SK-N-SH treated with all-trans-retinoic acid at 6 μM for 48 hours (cell line): ENCODE results near the gene RADIL.

Source experiments
- ATAC-seq: fragments of 200-7000 bp; cut with Tn5 transposase; 3 replicates; pipeline ENCODE4 v1.9.1; 2020; ENCODE audit warnings: mild to moderate bottlenecking, moderate library complexity
- ARNTL ChIP-seq: fragments of 450-650 bp; formaldehyde crosslinking; IDR thresholded peaks from 2 replicates; pipeline ENCODE4 v1.5.0; 2020; ENCODE audit warnings: low read depth, mild to moderate bottlenecking, moderate library complexity, borderline replicate concordance
- BACH2 ChIP-seq: fragments of 250-450 bp; sonication (Bioruptor Pico); IDR thresholded peaks from 2 replicates; pipeline ENCODE4 v1.9.0; 2021; ENCODE audit warnings: mild to moderate bottlenecking, borderline replicate concordance
- CSDC2 ChIP-seq: fragments of 250-450 bp; sonication (Bioruptor Pico); IDR thresholded peaks from 2 replicates; pipeline ENCODE4 v1.5.0; 2020; ENCODE audit warnings: mild to moderate bottlenecking, moderate library complexity
- ESRRG ChIP-seq: fragments of 250-450 bp; sonication (Bioruptor Pico); IDR thresholded peaks from 2 replicates; pipeline ENCODE4 v1.6.1; 2021; ENCODE audit warnings: mild to moderate bottlenecking
- GLIS3 ChIP-seq: fragments of 250-450 bp; sonication (Bioruptor Pico); IDR thresholded peaks from 2 replicates; pipeline ENCODE4 v1.5.0; 2020; ENCODE audit warnings: mild to moderate bottlenecking, moderate library complexity
- ISL1 ChIP-seq: fragments of 250-450 bp; sonication (Bioruptor Pico); IDR thresholded peaks from 2 replicates; pipeline ENCODE4 v2.1.2; 2022; ENCODE audit warnings: mild to moderate bottlenecking, moderate library complexity
- OSR1 ChIP-seq: fragments of 250-450 bp; sonication (Bioruptor Pico); IDR thresholded peaks from 2 replicates; pipeline ENCODE4 v1.8.0; 2022; ENCODE audit warnings: moderate library complexity, mild to moderate bottlenecking, inconsistent platforms
- PPARA ChIP-seq: fragments of 250-450 bp; sonication (Bioruptor Pico); IDR thresholded peaks from 2 replicates; pipeline ENCODE4 v1.5.0; 2020; ENCODE audit warnings: mild to moderate bottlenecking, borderline replicate concordance
- RARB ChIP-seq: fragments of 250-450 bp; sonication (Bioruptor Pico); IDR thresholded peaks from 2 replicates; pipeline ENCODE4 v1.8.0; 2021; ENCODE audit warnings: mild to moderate bottlenecking, moderate library complexity
- SNAI2 ChIP-seq: fragments of 250-450 bp; sonication (Bioruptor Pico); IDR thresholded peaks from 2 replicates; pipeline ENCODE4 v1.5.0; 2020; ENCODE audit warnings: mild to moderate bottlenecking, moderate library complexity
- TCF4 ChIP-seq: fragments of 250-450 bp; sonication (Bioruptor Pico); IDR thresholded peaks from 2 replicates; pipeline ENCODE4 v1.8.0; 2021; ENCODE audit warnings: mild to moderate bottlenecking, moderate library complexity, borderline replicate concordance
- TOX ChIP-seq: fragments of 250-450 bp; sonication (Bioruptor Pico); IDR thresholded peaks from 2 replicates; pipeline ENCODE4 v1.8.0; 2021; ENCODE audit warnings: mild to moderate bottlenecking, moderate library complexity, borderline replicate concordance
- ZFP3 ChIP-seq: fragments of 250-450 bp; sonication (Bioruptor Pico); IDR thresholded peaks from 2 replicates; pipeline ENCODE4 v1.5.0; 2020; ENCODE audit warnings: mild to moderate bottlenecking, moderate library complexity
- ZFP30 ChIP-seq: fragments of 450-650 bp; formaldehyde crosslinking; IDR thresholded peaks from 2 replicates; pipeline ENCODE4 v1.5.0; 2022; ENCODE audit warnings: mild to moderate bottlenecking, moderate library complexity
- ZNF565 ChIP-seq: fragments of 450-650 bp; formaldehyde crosslinking; conservative IDR thresholded peaks from 2 replicates; pipeline ENCODE4 v1.5.0; 2020; ENCODE audit warnings: low read depth, mild to moderate bottlenecking, moderate library complexity
- ZNF70 ChIP-seq: fragments of 450-650 bp; formaldehyde crosslinking; IDR thresholded peaks from 2 replicates; pipeline ENCODE4 v1.5.0; 2020; ENCODE audit warnings: mild to moderate bottlenecking, moderate library complexity
- ZNF8 ChIP-seq: fragments of 450-650 bp; formaldehyde crosslinking; IDR thresholded peaks from 2 replicates; pipeline ENCODE4 v1.5.0; 2020; ENCODE audit warnings: mild to moderate bottlenecking, moderate library complexity
- TF ChIP-seq, protein P1 (sequence below): fragments of 250-450 bp; sonication (Bioruptor Pico); IDR thresholded peaks from 2 replicates; pipeline ENCODE4 v1.8.0; 2021; ENCODE audit warnings: low read depth, mild to moderate bottlenecking, moderate library complexity, borderline replicate concordance
- TF ChIP-seq, protein P2 (sequence below): fragments of 250-450 bp; sonication (Bioruptor Pico); IDR thresholded peaks from 2 replicates; pipeline ENCODE4 v1.5.1; 2020; ENCODE audit warnings: low read depth, mild to moderate bottlenecking, moderate library complexity
- TF ChIP-seq, protein P3 (sequence below): fragments of 250-450 bp; sonication (Bioruptor Pico); IDR thresholded peaks from 2 replicates; pipeline ENCODE4 v1.8.0; 2020; ENCODE audit warnings: mild to moderate bottlenecking, moderate library complexity, borderline replicate concordance
- TF ChIP-seq, protein P4 (sequence below): fragments of 250-450 bp; sonication (Bioruptor Pico); IDR thresholded peaks from 2 replicates; pipeline ENCODE4 v1.5.1; 2021; ENCODE audit warnings: mild to moderate bottlenecking, moderate library complexity

Gene RADIL

DNA sequence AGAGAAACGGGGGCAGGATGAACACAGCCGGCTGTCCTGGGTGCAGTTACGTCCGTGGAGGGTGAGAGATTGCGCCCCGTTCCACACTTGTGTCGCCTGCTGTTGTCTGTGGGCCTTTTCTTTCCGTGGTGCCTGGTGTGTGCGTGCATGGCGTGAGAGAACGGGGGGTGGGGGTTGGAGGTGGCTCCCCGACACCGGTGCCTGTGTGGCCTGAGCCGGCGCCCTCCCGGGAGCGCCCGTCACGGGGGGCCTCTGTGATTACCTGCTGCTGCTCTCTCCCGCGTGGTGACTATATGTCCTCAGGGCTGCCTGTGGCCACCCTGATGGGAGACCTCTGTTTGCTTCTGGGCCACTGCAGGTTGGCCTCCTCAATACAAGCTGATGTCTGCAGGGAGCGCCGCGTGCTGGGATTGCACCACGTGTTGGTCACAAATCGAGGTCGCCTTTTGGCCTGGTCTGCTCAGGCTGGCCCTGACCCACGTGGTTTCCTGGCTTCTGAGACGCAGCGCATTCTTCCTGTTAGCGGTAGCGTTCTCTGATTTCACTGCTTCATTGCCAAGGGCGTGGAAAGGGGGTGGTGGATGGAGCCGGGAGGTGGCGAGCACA lies 119.0 kb downstream of the RADIL start:
- TF ChIP-seq SNAI2: no peak
- no peak for TF ChIP-seq ISL1
- TF ChIP-seq RARB: no peak
- TF ChIP-seq GLIS3 (CRISPR knock-in tag): no peak
- TF ChIP-seq ZFP3 (CRISPR knock-in tag): no peak
- TF ChIP-seq, protein P1, sequence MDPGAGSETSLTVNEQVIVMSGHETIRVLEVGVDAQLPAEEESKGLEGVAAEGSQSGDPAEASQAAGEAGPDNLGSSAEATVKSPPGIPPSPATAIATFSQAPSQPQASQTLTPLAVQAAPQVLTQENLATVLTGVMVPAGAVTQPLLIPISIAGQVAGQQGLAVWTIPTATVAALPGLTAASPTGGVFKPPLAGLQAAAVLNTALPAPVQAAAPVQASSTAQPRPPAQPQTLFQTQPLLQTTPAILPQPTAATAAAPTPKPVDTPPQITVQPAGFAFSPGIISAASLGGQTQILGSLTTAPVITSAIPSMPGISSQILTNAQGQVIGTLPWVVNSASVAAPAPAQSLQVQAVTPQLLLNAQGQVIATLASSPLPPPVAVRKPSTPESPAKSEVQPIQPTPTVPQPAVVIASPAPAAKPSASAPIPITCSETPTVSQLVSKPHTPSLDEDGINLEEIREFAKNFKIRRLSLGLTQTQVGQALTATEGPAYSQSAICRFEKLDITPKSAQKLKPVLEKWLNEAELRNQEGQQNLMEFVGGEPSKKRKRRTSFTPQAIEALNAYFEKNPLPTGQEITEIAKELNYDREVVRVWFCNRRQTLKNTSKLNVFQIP (CRISPR knock-in tag): no peak
- TF ChIP-seq CSDC2 (CRISPR knock-in tag): no peak
- no peak for TF ChIP-seq PPARA (CRISPR knock-in tag)
- TF ChIP-seq ESRRG: no peak
- no peak for TF ChIP-seq ZFP30 (CRISPR knock-in tag)
- TF ChIP-seq ZNF8: no peak
- TF ChIP-seq, protein P2, sequence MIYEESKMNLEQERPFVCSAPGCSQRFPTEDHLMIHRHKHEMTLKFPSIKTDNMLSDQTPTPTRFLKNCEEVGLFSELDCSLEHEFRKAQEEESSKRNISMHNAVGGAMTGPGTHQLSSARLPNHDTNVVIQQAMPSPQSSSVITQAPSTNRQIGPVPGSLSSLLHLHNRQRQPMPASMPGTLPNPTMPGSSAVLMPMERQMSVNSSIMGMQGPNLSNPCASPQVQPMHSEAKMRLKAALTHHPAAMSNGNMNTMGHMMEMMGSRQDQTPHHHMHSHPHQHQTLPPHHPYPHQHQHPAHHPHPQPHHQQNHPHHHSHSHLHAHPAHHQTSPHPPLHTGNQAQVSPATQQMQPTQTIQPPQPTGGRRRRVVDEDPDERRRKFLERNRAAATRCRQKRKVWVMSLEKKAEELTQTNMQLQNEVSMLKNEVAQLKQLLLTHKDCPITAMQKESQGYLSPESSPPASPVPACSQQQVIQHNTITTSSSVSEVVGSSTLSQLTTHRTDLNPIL: no peak
- no peak for TF ChIP-seq BACH2
- ATAC-seq: no peak

DNA sequence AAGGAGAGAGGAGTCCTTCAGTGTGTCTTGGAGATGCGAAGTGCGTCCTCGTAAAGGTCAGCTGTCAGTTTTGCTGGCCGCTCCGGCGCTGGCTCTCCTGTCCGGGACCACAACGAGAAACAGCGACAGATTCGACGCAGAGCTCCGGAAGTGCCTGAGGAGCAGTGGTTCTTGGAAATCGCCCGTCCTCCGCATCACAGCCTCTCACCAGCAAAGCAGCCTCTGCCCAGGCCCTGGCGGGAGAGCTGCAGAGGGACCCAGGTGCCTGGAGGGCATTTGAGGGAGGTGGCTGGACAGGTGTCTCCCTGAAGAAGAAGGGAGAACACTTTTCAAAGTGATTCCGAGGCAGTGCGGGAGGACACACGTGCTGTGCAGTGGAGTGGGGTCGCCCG lies 119.7 kb downstream of the RADIL start:
- no peak for ATAC-seq
- TF ChIP-seq OSR1 (CRISPR knock-in tag) (no peak), ZFP3 (CRISPR knock-in tag) (no peak), ESRRG (no peak), ARNTL (CRISPR knock-in tag) (no peak), ISL1 (no peak), GLIS3 (CRISPR knock-in tag) (no peak), TOX (CRISPR knock-in tag) (no peak), TCF4 (CRISPR knock-in tag) (no peak)
- TF ChIP-seq, protein P3, sequence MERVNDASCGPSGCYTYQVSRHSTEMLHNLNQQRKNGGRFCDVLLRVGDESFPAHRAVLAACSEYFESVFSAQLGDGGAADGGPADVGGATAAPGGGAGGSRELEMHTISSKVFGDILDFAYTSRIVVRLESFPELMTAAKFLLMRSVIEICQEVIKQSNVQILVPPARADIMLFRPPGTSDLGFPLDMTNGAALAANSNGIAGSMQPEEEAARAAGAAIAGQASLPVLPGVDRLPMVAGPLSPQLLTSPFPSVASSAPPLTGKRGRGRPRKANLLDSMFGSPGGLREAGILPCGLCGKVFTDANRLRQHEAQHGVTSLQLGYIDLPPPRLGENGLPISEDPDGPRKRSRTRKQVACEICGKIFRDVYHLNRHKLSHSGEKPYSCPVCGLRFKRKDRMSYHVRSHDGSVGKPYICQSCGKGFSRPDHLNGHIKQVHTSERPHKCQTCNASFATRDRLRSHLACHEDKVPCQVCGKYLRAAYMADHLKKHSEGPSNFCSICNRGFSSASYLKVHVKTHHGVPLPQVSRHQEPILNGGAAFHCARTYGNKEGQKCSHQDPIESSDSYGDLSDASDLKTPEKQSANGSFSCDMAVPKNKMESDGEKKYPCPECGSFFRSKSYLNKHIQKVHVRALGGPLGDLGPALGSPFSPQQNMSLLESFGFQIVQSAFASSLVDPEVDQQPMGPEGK (CRISPR knock-in tag): no peak
- TF ChIP-seq, protein P4, sequence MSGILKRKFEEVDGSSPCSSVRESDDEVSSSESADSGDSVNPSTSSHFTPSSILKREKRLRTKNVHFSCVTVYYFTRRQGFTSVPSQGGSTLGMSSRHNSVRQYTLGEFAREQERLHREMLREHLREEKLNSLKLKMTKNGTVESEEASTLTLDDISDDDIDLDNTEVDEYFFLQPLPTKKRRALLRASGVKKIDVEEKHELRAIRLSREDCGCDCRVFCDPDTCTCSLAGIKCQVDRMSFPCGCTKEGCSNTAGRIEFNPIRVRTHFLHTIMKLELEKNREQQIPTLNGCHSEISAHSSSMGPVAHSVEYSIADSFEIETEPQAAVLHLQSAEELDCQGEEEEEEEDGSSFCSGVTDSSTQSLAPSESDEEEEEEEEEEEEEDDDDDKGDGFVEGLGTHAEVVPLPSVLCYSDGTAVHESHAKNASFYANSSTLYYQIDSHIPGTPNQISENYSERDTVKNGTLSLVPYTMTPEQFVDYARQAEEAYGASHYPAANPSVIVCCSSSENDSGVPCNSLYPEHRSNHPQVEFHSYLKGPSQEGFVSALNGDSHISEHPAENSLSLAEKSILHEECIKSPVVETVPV (CRISPR knock-in tag): no peak

DNA sequence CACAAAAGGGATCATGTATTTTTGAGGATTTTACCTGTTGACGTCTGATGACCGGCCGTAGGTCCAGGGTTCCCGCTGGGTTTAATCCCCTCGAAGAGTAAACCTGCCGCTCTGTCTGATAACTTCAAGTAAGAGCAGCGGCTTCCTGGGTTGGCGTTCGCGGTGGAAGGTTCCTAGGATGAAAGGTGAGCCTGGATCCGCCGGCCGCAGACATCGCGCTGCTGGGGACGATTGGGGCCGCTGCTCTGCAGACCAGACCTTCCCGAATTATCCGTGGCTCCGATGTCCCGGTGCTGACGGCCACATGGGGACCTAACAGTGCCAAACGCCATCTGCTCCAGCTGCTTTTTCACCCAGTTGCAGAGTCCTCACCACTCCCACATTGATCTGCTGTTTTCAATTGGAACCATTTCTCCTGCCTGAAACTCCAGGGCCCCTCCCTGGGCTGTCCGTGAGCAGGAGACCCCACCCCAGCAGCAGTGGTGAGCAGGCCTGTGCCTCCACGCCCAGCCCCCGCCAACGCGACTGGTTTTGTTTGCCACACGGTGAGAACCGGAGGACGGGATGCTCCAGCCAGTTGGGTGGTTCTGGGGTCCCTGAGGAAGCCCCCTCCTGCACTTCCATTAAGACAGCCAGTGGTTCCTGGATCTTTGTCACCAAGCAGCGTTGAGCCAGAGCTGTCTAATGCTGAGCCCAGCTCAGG lies 120.3 kb downstream of the RADIL start:
- no peak for TF ChIP-seq ZNF565 (CRISPR knock-in tag)
- TF ChIP-seq, protein P4 (CRISPR knock-in tag): no peak
- TF ChIP-seq, protein P2: no peak
- TF ChIP-seq TCF4 (CRISPR knock-in tag): no peak
- TF ChIP-seq OSR1 (CRISPR knock-in tag): no peak
- no peak for TF ChIP-seq ZFP30 (CRISPR knock-in tag)
- no peak for TF ChIP-seq GLIS3 (CRISPR knock-in tag)
- no peak for TF ChIP-seq ARNTL (CRISPR knock-in tag)
- TF ChIP-seq ZNF70 (CRISPR knock-in tag): no peak
- no peak for TF ChIP-seq RARB
- no peak for TF ChIP-seq SNAI2
- ATAC-seq: no peak
